Cardiac septum (tissue), 1 donor: ENCODE data around the gene DUS1L. TPM values are rescaled to one million over a fixed set of nuclear protein-coding genes. Genes with fewer than 3 reads are reported as not detected.

Source experiments
- DNase-seq: peaks from one replicate; pipeline ENCODE4 v3.0.0-alpha.2; 2020; ENCODE audit warnings: low spot score
- intact Hi-C: fragments of 100-400 bp; cut with DNase I; formaldehyde crosslinking; loops from one replicate; pipeline ENCODE4 v1.14.0; 2022
- total RNA-seq: library from RNA; stranded (reverse); fragmentation: NEBNext Ultra II Directional; extraction: Animal tissue kit (Norgen Biotek cat#: 25700); gene quantifications from one replicate; pipeline ENCODE4 v1.2.1, GENCODE V29; 2021
- donor health status: DM: no; HTN: no; CAD: no.

DUS1L gene
- total RNA-seq, 1 donor from 2014 or later: 47.6 TPM

DNA sequence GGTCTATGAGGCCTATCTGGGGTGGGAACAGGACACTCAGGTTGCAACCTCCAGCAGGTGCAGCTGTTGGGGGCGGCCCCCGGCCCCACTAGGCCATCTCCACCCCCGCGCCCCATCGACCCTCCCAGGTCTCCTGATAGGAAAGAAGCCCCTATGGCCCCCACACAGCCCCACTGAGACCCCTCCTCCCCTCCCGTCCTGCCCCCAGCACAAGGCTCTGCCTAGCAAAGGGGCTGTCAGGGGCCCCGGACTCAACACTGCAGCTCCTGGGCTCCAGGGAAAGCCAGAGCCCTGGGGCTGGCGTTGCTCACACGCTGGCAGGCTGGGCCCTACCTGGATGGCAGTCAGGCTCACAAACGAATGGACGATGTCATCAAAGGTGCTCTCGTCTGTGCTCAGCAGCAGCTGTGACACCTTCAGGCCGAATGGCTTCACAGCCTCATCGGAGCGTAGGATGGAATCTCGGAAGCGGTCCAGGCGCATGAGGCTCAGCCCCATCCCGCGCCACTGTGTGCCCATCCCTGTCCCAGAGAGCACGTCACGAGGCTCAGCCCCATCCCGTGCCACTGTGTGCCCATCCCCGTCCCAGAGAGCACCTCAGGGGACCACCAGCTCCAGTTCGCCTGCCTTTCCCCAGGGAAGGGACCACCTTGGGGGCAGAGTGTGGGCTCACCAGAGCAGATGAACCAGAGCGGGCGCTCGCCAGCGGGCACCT is 25.1 kb upstream of the DUS1L start:
- intact Hi-C loops: no loop called here
- DNase-seq: no peak

DNA sequence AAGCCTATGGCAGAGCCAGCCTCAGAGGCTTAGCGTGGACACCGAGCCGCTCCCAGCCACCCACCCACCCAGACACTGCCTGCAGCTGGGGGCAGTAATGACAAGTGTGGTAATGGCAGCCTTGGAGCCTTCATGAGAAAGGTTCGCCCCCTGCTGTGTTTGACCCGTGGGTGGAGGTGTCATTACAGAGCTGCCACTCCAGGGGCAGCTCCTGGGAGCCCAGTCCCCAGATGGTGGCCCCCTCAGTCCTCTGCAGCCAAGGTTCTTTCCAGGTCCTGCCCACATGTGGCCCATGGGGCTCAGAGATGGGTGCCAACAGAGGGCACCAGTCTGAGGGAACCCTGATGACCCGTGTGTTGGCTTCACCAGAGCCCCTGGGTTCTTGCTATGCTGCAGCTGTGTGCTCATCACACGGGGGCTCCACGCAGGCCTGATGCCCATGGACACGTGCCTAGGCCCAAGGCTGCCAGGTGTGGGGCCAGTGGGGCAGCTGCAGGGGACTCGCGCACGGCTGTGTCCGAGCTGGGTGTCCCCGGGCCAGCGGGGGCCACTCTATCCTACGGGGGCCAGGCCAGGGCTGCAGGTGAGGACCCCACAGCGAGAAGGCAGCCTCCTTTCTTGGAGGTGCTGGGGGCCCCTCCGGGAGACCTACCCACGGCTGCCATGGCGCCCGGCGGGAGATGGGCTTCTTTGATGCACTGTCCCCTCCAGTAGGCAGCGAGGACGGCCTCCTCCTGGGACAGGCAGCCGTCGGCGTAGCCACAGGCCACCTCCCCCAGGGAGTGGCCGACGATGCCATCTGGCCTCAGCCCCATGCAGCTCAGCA is 24.3 kb upstream of the DUS1L start:
- DNase-seq: no peak
- intact Hi-C loops: no loop called here

DNA sequence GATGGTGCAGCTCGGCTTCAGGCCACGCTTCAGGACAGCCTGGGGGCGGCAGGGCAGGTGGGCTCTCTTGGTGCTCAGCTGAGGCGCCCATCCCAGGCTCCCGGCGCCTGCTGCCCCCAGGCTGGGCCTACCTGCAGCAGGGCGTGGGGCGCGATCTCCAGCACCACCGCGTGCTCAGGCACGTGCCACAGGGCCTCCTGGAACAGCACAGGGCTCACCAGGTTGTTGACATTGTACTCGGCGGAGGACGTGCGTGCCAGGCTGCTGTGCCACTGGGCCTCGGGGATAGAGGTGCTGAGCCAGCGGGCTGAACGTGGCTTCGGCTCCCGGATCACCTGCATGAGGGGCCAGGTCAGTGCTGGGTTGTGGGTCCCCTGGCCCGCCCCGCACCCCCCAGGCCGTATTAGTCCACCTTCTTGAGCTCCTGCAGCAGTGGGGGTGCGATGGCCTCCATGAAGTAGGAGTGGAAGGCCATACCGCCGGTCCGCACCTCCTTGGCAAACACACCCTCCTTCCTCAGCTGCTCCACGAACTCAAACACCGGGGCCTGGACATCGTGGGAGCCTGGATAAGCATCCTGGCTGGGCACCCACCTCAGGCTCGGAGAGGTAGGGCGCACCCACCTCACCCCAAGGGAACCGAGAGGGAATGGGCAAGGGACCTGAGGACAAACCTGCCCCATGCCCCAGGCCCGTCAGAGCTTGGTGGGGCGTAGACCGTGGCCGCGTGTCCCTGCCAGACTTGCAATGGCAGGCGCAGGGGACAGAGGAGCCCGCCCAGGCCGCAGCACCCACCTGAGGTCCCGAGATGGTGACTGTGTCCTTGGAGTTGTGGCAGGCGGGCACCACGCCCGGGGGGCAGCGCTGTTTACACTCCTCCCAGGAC is 23.5 kb upstream of the DUS1L start:
- DNase-seq: no peak
- intact Hi-C loops: no loop called here

DNA sequence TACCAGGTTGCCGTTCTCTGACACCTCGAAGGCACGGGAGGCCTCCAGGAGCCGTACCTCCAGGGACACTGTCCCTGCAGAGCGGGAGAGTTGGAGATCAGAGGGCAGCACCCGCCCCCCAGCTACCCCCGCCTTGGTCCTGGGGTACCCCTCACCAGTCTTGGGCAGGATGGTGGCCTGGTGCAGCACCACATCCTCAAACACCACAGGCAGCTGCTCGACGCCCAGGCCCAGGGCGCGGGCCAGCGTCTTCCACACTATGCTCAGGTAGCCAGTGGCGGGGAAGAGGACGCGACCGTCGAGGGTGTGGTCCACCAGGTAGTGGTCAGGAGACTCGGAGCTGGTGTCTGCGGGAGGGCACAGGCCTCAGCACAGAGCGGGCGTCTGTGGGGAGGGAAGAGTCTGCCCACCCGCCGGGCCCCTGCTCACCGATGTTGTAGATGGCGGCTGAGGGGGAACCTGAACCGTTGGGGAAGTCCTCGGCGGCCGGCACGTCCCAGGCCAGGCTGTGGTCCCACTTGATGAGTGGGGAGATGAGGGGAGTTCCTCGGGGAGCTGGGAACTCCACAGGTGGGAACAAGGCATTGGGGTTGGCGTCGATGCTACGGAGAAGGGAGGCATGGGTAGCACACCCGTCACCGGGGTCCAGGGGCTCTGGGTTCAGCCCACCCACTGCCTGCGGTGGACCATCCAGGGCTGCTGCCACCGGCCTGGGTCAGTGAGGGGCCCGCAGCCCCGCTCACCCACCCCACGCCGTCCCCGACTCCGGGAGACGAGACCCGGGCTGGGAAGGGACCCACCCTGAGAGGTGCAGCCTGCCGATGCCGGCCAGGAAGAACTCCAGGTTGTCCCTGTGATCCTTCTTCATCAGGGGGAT is 22.6 kb upstream of the DUS1L start:
- intact Hi-C loops: no loop called here
- no peak for DNase-seq

DNA sequence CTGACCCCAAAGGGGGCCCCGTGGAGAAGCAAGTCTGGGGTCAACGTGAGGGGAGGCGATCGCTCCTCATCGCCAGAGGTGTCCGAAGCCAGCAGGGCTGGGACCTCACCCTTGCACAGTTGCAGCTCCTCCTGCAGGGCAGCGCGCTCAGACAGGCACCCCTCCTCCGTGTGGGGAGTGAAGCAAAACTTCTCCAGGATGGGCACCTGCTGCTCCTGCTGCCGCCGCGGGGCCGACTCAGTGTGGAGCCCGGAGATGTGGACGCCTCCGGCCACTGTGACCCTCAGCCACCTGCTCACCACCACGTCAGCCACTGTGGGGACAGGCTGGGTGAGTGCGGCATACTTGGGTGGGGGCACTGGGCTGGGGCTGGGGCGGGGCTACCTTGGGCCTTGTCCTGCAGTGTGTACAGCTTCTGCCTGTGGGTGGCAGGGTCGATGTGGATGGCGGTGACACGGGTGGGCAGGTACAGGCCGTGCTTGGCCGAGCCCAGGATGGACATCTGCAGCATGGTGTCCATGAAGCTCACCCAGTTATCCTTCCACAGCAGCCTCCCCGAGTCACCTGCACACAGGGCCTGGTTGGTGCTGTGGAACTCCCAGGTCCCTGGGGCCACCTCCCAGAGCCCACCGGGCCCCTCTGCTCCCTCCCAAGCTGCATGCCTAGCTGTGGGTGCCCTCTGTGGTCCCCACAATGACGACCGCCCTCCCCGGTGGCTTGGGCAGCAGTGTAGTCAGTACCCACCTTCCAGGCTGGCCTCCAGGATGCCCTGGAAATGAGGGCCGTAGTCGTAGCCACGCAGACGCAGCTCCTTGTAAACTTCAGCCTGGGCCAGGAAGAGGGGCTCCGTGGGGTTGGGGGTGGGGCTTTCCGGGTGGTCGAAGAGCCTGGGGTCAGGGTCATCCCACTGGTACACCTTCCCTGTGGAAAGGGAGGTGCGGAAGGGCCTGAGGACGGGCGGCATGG is 21.6 kb upstream of the DUS1L start:
- no peak for DNase-seq
- intact Hi-C loops: no loop called here

DNA sequence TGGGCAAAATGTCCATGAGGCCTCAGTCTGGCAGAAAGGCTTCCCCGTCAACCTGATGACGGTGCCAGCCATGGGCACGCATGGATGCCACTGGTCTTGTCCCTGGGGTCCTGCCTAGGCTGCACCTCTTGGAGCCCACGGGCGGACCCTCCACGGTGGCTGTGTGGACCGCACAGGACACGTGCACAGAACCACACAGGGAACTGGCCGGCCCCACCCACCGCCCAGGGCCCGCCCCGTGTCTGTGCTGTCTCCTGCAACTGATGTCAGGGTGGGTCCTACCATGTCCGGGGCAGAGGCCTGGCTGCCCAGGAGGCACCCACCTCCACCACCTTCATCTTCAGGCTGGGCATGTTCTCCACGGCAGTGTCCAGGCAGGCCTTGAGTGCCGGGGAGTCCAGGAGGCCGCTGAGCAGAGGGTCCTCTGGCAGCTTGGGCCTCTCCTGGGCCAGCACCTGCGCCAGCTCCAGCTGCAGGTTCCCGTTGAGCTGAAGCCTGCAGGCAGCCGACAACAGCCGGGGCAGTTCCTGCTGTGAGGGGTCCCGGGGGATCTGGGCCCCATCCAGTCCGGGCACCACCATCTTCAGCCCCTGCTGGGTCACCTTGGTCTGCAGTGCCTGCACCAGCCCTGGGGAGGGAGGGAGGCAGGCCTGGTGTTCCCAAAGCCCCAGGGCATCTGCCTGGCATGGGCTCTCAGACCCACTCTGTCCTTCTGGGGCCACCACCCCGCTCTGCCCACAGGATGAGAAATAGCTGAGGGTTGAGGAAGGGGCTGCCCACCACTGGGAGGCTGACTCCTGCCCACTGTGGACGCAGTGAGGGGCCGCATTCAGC is 20.5 kb upstream of the DUS1L start:
- intact Hi-C loops: no loop called here
- DNase-seq: no peak

DNA sequence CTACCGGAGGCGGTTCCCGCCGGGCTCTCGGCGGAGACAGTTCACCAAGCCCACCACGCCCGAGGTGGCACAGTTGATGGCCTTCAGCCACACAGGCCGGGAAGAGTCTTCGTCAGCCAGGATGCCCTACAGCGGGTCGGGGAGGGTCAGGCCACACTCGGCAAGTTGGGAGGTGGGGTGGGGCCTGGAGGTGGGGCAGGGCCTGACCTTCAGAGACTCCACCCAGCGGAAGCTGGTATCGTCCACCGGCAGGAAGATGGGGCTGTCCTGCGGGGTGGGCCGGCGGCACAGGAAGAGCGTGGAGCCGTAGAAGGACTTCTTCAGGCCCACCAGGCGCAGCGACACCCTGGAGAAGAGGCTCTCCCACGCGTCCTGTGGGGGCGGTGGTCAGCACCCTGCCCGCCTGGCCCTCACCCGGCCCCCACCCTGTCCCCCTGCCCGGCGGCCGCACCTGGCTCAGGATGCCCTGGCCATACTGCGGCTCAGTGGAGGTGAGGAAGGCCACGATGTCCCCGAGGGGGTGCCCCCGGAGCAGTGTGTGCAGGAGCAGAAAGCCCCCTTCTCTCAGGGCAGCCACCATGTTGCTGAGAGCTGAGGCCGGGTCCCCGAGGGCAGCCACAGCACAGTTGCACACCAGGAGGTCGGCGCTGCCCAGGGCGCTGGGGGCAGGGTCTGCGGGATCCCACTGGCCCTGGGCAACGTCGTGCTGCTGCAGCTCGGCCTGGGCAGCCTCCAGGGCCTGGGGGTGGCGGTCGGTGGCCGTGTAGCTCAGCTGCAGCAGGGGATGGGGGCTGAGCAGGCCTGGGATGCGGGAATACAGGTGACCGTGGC is 19.6 kb upstream of the DUS1L start:
- DNase-seq: no peak
- intact Hi-C loops: no loop called here

DNA sequence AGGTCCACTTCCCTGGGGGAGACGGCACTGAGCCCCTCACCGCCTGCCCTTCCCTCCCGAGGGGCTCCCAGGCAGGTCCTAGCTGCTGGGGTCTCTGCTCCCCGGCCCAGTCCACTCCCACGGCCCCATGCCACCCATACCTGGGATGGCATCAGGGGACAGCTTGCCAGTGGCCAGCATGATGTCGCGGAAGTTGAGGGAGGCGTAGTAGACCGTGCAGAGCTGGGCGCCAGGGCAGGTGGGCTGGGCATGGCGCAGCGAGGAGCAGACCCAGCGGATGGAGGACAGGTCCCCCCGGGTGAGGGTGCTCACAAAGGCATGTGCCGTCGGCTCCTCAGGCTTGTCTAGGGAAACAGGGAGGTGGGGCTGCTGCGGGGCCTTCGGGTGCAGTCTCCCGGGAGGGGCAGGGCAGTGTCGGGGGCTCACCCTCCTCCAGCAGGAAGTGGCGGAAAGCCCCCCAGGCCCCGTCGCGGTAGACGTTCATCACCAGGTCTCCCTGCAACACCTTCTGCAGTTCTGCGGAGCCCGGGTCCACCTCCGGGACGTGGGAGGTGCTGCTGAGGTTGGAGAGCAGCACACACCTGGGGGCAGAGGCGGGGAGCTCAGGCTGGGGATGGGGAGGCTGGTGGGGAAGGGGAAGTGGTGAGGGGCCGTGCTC is 18.9 kb upstream of the DUS1L start:
- no peak for DNase-seq
- intact Hi-C loops: no loop called here

DNA sequence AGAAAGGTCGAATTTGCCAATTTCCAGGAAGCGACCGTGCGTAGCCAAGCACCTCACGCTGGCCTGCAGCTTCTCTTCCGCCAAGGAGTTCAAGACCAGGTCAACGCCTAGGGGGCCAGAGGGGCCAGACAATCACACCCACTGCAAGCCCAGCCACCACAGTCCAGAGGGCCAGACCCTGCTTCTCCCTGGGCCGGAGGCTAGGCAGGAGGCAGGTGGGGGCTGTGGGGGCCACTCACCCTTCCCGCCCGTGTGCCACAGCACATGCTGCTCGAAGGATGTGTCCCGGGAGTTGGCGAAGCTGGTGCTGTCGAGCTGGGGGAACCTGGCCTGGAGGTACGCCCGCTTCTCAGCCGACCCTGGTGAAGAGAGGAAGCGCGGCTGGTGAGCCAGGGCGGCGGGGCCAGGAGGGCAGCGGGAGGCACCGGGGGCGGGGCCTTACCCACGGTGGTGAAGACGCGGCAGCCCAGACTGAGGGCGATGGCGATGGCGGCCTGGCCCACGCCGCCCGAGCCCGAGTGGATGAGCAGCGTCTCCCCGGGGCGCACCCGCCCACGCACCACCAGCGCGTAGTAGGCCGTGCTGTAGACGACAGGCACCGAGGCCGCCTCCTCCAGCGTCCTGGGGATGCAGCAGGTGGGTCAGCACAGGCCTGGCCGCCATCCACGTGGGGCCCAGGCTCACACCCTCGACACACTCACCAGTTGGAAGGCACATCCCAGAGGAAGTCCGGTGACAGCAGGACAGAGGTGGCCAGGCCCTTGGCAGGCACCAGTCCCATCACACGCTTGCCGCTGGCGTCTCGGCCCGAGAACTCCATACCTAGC is 18.1 kb upstream of the DUS1L start:
- intact Hi-C loops: no loop called here
- DNase-seq: no peak

DNA sequence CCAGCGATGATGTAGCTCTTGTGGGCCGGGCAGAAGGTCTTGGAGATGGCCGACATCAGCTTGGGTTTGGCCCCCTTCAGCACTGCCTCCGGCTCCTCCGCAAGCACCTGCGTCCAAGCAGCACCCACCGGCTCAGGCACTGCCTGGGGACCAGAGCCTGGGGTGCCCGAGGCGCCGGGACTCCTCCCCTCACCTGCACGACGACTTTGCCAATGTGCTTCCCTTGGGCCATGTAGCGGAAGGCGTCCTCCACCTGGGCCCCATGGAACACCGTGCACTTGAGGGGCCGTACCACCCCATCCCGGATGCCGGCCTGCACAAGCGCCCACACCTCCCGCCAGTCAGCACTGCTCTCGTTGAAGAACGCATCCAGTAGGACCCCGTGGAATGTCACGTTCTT is 17.4 kb upstream of the DUS1L start:
- no peak for DNase-seq
- intact Hi-C loops: no loop called here

DNA sequence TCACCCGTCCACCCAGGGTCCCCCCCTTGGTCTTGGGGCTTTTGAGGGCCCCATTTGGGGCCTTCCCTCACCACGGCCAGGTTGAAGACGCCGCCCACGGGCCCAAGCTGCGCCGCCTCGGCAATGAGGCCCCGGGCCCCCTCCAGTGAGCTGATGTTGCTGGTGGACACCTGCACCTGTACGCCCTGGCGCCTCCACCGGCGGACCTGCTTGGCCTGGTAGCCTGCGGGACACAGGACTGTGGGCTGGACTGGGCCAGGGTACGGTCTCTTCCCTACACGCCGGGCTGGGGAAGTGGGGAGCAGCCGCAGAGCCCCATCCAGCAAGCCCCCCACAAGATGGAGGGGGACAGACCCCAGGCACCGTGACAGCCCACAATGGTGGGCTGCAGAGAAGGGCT is 16.9 kb upstream of the DUS1L start:
- no peak for DNase-seq
- intact Hi-C loops: no loop called here

DNA sequence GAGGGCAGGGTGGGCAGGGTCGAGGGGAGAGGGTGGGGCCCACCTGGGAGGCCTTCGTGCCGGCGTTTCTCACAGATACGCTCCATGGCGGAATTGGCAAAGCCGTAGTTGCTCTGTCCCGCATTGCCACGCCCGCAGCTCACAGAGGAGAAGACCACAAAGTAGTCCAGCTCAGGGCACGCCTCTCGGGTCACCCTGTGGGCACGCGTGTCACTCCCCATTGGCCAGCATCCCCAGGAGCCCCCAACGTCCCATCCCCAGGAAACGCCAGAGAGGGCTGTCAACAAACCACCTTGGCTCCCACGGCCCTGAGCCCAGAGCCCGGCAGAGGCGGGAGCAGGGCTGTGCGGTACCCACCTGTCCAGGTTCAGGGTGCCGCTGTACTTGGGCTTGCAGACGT is 16.4 kb upstream of the DUS1L start:
- DNase-seq: no peak
- intact Hi-C loops: no loop called here

DNA sequence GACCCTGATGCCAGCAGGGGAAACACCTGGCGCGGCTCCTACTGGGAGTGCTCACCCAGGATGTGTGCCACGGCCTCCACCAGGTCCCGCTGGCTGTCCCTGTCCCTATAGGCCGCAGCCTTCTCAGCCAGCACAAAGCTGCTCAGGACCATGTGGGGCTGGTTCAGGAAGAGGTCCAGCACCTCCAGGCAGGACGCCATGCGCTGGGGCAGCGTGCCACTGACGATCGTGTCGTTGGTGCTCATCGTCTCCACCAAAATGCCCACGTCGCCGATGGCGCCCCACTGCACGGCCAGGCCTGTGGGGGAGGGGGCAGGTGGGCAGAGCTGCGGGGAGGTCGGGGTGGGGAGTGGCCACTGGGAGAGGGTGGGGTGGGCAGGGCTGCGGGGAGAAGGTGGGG is 15.9 kb upstream of the DUS1L start:
- no peak for DNase-seq

DNA sequence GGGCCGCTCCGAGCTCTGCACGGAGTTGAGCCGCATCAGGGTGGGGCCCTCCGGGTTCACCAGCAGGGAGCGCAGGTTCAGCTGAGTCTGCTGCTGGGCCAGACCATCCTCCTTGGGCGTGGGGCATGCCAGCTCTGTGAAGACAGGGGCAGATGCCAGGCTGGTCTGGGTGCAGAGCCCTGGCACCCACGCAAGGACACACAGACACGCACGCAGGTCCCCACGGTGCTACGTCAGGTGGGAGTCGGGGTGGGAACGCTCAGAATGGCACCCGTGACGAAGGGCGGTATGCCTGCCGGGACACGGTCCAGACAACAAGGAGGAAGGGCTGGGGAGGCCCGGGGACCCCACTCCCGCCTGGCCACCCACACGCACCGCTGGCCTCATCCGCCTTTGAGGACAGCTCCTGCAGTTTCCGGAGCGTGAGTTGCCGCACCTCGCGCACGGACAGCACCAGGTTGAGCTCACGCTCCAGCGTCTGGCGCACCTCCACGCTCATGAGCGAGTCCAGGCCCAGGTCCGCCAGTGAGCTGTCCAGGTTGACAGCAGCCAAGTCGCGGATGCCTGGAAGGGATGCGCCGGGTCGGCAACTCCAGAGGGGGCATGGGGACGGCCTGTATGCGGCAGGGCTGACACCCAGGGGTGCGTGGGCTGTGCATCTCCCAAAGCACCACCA is 15.3 kb upstream of the DUS1L start:
- DNase-seq: no peak

More for the DNA sequence above, 15.9 kb upstream of the DUS1L start:
- intact Hi-C loops: no loop called here

More for the DNA sequence above, 15.3 kb upstream of the DUS1L start:
- intact Hi-C loops: no loop called here
